Activated CD8-positive, alpha-beta memory T cell treated with anti-CD3 and anti-CD28 coated beads, Interleukin-2, amount 50 U/mL, for 48 hours (primary cell): Measurements from ENCODE around the gene IPMK.
"Not testable (repeated sequence)": the region's sequence is repeated elsewhere in the genome, so short reads cannot be mapped to it uniquely, and the experiment has no call there.

ENCODE experiments used
- DNase-seq: peaks from one replicate; pipeline ENCODE4 v3.0.0-alpha.2; 2020

The IPMK gene

GRCh38 chr10:58220769-58221451 is 46.8 kb downstream of the IPMK start:
- DNase-seq = no peak

DNA sequence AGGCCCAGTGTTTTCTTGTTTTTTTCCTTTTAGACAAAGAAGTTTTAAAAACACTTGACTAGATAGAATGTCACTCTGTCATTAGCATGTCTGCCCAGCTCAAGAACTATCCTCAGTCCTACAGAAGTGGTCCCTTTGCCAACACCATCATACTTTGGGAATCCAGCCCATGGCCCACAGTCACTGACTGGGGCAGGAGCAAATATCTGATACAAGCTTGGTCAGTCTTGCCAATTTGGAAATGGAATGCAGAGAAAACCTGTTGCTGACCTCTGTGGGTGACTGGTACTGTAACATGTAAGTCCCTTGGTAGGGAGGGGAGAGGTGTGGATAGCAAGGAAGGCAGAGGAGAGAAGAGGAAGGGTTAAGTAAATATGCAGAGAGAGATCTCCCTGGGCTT is 47.8 kb downstream of the IPMK start:
- no peak for DNase-seq

DNA sequence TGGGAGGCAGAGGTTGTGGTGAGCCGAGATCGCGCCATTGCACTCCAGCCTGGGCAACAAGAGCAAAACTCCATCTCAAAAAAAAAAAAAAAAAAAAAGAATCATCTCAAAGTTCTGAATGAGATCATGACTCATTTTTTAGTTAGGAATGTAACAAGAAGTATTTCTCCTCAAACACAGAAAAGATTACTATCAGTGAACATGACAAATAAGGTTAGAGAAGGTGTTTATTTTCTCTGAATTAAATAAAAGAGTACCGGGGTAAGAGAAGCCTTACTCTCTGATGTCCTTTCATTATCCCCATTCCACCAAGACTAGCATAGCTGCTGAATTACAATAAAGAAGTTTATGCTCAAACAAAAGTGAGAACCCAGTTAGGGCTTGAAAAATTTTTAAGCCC is 50.1 kb downstream of the IPMK start:
- no peak for DNase-seq

GRCh38 chr10:58212622-58213021 is 55.1 kb downstream of the IPMK start:
- DNase-seq = no peak

DNA sequence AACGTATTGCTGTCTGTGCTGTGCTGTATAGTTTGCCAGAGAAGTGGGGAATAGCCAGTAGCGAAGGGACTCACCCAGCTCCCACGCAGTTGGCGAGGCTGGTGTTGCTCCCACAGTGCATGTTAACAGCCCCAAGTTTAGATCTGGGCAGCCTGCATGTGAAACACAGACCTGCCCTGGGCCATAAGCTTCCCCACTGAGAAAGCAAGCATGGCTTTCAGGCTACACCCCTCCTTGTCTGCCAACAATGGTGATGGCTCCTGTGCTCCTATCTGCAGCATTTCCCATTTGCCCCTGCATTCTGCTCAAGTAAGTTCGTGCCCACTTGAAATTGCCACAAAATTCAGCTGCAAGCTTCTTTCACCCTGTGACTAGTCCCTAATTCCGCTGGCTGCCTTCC is 57.5 kb downstream of the IPMK start:
- DNase-seq = no peak

DNA sequence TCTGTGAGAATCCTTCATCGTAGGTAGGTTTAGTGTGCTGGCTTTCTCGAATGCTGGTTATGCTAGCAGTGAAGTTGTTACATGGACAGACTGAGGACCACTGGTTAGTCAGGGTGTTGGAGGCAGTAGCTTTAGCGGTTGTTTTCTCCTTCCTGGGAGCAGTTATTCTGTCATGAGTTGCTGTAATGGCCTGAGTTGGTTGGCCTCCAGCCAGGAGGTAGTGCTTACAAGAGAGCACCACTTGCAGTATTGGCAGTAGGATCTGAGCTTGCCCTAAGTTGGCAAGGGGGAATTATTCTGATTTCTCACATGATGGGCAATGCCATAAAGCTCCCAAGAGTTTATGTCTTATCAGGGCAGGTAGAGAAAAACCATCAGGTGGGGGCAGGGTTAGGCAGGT is 58.0 kb downstream of the IPMK start:
- no peak for DNase-seq

GRCh38 chr10:58206251-58206650 is 61.4 kb downstream of the IPMK start:
- no peak for DNase-seq

DNA sequence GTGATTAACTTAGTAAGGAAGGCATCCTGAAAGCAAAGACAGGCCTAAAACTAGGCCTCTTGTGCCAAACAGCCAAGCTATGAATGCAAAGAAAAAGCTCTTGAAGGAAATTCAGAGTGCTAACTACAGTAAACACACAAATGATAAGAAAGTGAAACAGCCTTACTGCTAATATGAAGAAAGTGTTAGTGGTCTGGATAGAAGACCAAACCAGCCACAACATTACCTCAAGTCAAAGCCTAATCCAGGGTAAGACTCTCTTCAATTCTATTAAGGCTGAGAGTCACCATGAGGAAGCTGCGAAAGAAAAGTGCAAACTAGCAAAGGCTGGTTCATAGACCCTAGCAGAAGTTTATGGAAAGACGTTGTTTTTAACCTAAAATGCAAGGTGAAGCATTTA is 66.0 kb downstream of the IPMK start:
- DNase-seq = no peak

DNA sequence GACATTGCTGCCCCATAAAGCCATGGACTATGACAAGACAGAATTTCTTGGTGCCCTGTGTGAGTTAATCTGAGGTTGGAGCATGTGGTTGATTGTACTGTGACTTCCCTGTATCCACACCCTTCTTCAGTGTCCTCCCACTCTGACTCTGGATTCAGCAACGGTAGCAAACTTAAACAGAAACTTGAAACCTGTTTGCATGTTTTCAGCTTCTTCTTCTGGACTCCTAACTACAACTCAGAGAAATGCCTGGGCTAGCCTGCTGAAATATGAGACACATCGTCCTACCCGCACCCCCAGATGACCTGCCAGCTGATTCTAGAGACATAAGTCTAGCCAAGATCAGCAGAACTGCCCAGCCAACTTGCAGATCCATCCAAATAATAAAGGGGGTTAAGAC is 78.4 kb downstream of the IPMK start:
- DNase-seq = no peak

GRCh38 chr10:58184120-58184670 is 83.5 kb downstream of the IPMK start:
- DNase-seq = no peak

DNA sequence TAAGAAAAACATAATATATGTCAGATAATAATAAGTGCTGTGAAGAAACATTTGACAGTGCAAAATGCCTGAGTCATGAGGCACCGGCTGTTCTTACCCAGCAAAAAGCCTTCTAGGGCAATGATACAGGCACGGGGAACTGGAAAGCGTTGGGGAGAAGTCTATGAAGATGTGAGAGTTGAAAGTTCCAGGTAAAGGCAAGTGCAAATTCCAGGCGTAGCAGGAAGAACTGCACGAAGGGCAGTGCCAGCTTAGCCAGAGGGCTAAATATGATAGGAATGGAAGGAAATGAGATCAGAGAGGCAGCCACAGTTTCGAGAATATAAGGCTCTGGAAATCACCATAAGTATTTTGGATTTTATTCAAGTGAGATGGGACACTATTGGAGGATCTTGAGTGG is 87.0 kb downstream of the IPMK start:
- DNase-seq = no peak

GRCh38 chr10:58179238-58179637 is 88.5 kb downstream of the IPMK start:
- DNase-seq = no peak

GRCh38 chr10:58178811-58179210 is 88.9 kb downstream of the IPMK start:
- DNase-seq = no peak

- no peak for DNase-seq
Observed at GRCh38 chr10:58177362-58177947, 90.2 kb downstream of the IPMK start.

DNA sequence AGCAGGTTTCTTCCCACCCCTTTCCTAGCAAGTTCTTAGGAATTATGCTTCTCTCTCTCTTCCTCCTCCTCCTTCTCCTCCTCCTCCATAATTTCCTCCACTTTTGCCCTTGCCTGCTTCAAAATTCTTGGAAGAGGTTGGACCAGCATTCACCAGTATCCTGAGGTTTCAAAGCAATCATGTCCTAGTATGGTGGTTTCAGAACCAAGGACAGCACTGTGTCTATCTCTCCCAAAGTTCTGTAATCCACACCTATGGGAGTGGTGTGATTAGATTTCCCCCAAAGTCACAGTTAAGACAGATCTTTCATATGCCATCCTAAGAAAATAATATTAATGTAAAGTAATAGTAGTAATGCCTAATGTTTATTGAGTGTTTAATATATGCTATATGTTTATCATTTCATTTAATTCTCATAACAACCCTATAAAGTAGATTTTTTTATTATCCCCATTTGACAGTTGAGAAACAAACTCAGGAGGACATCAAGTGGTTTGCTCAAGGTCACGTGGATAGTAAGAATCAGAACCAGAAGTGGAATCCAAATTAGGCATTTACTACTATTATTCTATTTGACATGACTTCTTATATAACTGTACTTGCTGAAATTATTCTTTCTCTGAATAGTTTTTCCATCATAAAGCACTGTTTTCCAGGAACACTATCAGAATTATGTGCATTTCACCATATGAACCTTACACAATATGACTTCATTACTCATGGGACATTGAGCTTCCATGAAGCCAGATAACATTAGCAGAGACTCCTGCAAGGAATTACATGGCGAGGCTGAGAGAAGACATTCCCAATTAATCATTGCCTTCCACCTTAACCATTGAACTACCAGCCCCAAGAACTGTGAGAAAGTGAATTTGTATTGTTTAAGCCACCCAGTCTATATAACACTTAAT is 91.4 kb downstream of the IPMK start:
- DNase-seq = no peak

DNA sequence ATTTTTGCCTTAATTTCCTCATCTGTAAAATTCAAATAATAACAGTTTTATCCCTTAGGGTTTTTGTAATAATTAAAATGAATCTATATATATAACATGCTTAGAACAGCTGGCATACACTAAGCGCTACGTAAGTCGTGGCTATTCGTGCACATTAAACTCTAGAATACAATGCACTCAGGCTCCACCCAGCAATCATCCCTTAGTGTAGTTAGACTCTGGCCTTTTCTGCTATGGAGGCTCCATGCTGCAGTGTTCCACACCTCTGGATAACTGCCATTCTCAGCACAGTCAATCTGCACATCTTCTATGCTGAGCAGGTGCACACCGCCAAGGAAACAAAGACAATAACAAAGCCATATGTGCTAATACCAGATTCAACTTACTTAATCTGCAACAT is 92.9 kb downstream of the IPMK start:
- no peak for DNase-seq

GRCh38 chr10:58173391-58173790 is 94.3 kb downstream of the IPMK start:
- no peak for DNase-seq

DNA sequence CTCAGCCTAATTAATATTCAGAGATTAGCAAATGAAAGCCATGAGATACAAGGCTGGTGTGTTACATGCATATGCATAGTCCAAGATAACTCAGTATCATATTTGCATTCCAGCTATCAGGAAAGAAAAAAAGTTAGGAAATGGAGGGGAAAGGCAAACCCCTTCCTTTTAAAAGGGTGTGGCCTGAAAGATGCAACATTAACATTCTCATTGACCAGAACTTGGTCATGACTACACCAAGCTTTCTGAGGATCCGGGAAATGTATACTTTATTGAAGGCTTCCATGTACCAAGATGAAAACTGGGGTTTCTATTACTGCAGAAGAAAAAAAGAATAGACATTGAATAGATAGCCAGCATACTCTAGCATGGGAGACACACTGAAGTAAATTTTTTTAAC is 96.5 kb downstream of the IPMK start:
- DNase-seq = no peak

DNA sequence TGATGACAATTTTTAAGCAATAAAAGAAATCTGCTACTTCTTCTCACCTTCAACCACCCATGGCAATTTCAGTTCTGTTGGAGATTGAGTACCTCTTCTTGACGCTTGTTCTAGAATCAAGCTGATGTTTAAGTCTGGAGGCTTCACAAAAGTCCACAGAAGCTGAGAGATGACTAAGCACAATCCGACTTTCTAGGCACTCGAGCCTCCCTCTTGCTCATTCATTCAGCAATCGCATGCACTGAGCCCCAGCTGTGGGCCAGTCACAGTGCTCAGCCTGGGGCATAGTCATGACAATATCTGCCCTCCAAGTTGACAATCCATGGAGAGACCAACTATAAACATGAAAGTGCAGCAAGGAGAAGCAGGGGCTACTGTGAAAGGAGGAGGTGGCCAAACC is 103.2 kb downstream of the IPMK start:
- DNase-seq = no peak

GRCh38 chr10:58158806-58159205 is 108.9 kb downstream of the IPMK start:
- no peak for DNase-seq

- no peak for DNase-seq
Observed at GRCh38 chr10:58157076-58157766, 110.5 kb downstream of the IPMK start.

DNA sequence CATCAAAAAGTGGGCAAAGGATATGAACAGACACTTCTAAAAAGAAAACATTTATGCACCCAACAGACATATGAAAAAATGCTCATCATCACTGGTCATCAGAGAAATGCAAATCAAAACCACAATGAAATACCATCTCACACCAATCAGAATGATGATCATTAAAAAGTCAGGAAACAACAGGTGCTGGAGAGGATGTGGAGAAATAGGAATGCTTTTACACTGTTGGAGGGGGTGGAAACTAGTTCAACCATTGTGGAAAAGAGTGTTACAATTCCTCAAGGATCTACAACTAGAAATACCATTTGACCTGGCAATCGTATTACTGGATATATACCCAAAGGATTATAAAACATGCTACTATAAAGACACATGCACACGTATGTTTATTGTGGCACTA is 111.8 kb downstream of the IPMK start:
- DNase-seq = not testable (repeated sequence)

DNA sequence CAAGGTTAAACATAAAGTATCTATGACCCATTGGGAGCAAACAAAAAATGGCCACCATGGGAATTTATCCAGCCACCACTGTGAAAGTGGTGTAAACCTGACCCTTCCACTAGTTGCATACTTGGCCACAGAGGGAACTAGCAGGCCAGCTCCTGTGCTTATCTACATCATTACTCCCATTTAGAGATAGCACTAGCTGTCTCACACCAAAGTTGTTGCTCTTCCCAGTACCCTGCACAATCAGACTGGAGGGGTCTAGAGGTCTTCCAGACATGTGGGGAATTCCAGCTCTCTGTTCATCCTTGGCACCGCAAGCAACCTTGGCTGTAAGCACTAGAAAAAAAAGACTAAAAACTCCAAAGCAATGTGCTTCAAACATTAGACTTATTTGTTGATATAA is 113.9 kb downstream of the IPMK start:
- no peak for DNase-seq
